Nephron (organoid): ENCODE data around the gene EARS2.

ENCODE experiments used
- H3K27ac Mint-ChIP-seq, 3 experiments: 2 replicates each; pipeline ENCODE4 v1.8.0; 2020; ENCODE audit warnings: mixed read lengths in 3 of 3, mild to moderate bottlenecking in 2 of 3, moderate library complexity in 1 of 3
- H3K27me3 Mint-ChIP-seq: 2 replicates; pipeline ENCODE4 v1.8.0; 2021; ENCODE audit warnings: low read depth, mild to moderate bottlenecking, moderate library complexity, mixed read lengths
- H3K36me3 Mint-ChIP-seq: 2 replicates; pipeline ENCODE4 v1.8.0; 2020; ENCODE audit warnings: low read depth, mixed read lengths
- H3K4me1 Mint-ChIP-seq: 2 replicates; pipeline ENCODE4 v1.8.0; 2020; ENCODE audit warnings: mixed read lengths
- H3K4me3 Mint-ChIP-seq, 3 experiments: 2 replicates each; pipeline ENCODE4 v1.8.0; 2020; ENCODE audit warnings: mild to moderate bottlenecking in 3 of 3, mixed read lengths in 3 of 3, moderate library complexity in 2 of 3
- H3K9me3 Mint-ChIP-seq: 2 replicates; pipeline ENCODE4 v1.8.0; 2020; ENCODE audit warnings: mixed read lengths
- CTCF ChIP-seq, 3 experiments: fragments of 200-600 bp; sonication (generic); IDR thresholded peaks; one replicate each; pipeline ENCODE4 v1.5.0; 2021; ENCODE audit warnings: antibody characterized with exemption in 3 of 3; ENCODE audit not compliant: unreplicated experiment in 3 of 3

Gene EARS2

GRCh38 chr16:23495671-23496070 lies 61.5 kb downstream of the EARS2 start:
- H3K27ac Mint-ChIP-seq, result no peak overlapping the region
- peaks cover 11% of the 10 kb centered on the region for H3K4me1 Mint-ChIP-seq
- H3K9me3 Mint-ChIP-seq, result no peaks in the 10 kb centered on the region
- H3K27me3 Mint-ChIP-seq, result no peaks in the 10 kb centered on the region
- peaks cover 32% of the 10 kb centered on the region for H3K36me3 Mint-ChIP-seq
- TF ChIP-seq CTCF (IDR thresholded peaks at IDR 0.05; ENCODE audit: unreplicated experiment in 3 of 3), result no peak
- no peak overlapping the region for H3K4me3 Mint-ChIP-seq

DNA sequence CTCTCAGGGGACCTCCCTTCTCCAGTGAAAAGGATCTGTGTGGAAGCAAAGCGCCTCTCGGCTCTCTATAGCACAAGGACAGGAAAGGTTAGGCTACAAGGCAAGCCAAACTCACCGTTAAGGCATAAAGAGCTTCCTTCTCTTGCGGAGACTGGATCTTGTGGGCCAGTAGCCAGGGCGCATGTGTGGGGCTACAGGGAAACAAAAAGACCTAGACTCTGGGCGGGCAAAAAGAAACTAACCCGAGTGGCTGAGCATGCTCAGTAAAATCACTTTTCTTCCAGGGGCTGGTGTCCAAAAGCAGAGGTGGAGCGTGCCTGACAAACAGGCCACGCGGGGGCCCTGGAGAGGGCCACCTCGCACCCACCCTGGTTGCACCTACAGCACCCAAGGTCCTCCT lies 63.0 kb downstream of the EARS2 start:
- TF ChIP-seq CTCF (IDR thresholded peaks at IDR 0.05; ENCODE audit: unreplicated experiment in 3 of 3), result no peak
- no peaks in the 10 kb centered on the region for H3K27me3 Mint-ChIP-seq
- peaks cover 5% of the 10 kb centered on the region for H3K4me1 Mint-ChIP-seq
- peaks cover 44% of the 10 kb centered on the region for H3K36me3 Mint-ChIP-seq
- H3K9me3 Mint-ChIP-seq, result no peaks in the 10 kb centered on the region
- no peak overlapping the region for H3K27ac Mint-ChIP-seq
- no peak overlapping the region for H3K4me3 Mint-ChIP-seq

GRCh38 chr16:23491490-23492391 lies 65.4 kb downstream of the EARS2 start:
- Mint-ChIP-seq H3K4me1 (no peaks in the 10 kb centered on the region), H3K36me3 (peaks cover 57% of the 10 kb centered on the region), H3K27me3 (no peaks in the 10 kb centered on the region), H3K27ac (no peak overlapping the region), H3K4me3 (no peak overlapping the region), H3K9me3 (no peaks in the 10 kb centered on the region)
- no peak for TF ChIP-seq CTCF (IDR thresholded peaks at IDR 0.05; ENCODE audit: unreplicated experiment in 3 of 3)

GRCh38 chr16:23486480-23486879 lies 70.7 kb downstream of the EARS2 start:
- Mint-ChIP-seq H3K9me3 (no peaks in the 10 kb centered on the region), H3K4me3 (no peak overlapping the region), H3K4me1 (no peaks in the 10 kb centered on the region), H3K27me3 (no peaks in the 10 kb centered on the region), H3K27ac (no peak overlapping the region), H3K36me3 (peaks cover 79% of the 10 kb centered on the region)
- TF ChIP-seq CTCF (IDR thresholded peaks at IDR 0.05; ENCODE audit: unreplicated experiment in 3 of 3), result no peak

DNA sequence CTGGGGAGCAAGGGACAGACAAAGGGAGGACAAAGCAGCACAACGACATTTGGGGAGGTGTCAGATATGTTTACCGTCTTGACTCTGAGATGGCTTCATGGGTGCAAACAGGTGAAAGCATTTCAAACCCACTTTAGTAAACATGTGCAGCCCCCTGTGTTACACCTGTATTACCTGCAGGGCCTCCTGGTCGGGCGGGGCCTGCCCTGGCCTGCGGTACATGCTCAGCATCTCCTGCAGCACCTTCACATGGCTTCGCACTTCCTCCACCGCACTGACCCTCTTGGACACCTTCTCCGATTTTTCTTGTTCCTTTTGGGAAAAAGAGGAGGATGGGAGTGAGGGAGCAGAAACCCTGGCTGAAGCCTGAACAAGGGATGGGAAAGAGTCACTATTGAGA lies 71.3 kb downstream of the EARS2 start:
- TF ChIP-seq CTCF (IDR thresholded peaks at IDR 0.05; ENCODE audit: unreplicated experiment in 3 of 3), result no peak

GRCh38 chr16:23485257-23485614 lies 71.9 kb downstream of the EARS2 start:
- peaks cover 73% of the 10 kb centered on the region for H3K36me3 Mint-ChIP-seq
- no peaks in the 10 kb centered on the region for H3K4me1 Mint-ChIP-seq
- no peak overlapping the region for H3K4me3 Mint-ChIP-seq
- H3K9me3 Mint-ChIP-seq, result no peaks in the 10 kb centered on the region
- no peak overlapping the region for H3K27ac Mint-ChIP-seq
- no peak for TF ChIP-seq CTCF (IDR thresholded peaks at IDR 0.05; ENCODE audit: unreplicated experiment in 3 of 3)
- no peaks in the 10 kb centered on the region for H3K27me3 Mint-ChIP-seq

More for the DNA sequence above, 71.3 kb downstream of the EARS2 start:
- Mint-ChIP-seq H3K27me3 (no peaks in the 10 kb centered on the region), H3K4me3 (no peak overlapping the region), H3K36me3 (peaks cover 75% of the 10 kb centered on the region), H3K27ac (no peak overlapping the region), H3K9me3 (no peaks in the 10 kb centered on the region), H3K4me1 (no peaks in the 10 kb centered on the region)
